ENCODE results near the gene CDNF.

The CDNF gene

GRCh38 chr10:14784459-14785055 is 53.3 kb downstream of the CDNF start:
- no peak for DNase-seq

- DNase-seq: no peak
These were observed 55.0 kb downstream of the CDNF start for GRCh38 chr10:14782691-14783363.

DNA sequence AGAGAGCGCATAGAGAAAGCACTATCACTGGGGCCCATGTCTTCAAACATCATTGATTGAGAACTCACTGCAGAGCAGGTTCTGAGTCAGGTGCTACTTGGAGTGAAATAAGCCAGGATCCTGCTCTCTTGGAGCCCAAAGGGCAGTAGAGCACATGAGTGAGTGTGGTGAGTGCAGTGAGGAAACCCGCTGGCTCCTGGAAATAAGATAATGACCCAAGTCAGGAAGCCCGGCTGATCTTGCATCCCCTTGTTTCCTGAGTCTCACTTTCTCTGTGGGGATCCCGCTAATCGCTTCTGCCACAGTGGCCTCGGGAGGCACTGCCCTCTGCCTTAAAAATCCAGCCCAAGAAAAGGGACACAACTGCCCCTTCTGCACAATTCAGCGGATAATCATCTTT is 56.1 kb downstream of the CDNF start:
- DNase-seq: no peak

DNA sequence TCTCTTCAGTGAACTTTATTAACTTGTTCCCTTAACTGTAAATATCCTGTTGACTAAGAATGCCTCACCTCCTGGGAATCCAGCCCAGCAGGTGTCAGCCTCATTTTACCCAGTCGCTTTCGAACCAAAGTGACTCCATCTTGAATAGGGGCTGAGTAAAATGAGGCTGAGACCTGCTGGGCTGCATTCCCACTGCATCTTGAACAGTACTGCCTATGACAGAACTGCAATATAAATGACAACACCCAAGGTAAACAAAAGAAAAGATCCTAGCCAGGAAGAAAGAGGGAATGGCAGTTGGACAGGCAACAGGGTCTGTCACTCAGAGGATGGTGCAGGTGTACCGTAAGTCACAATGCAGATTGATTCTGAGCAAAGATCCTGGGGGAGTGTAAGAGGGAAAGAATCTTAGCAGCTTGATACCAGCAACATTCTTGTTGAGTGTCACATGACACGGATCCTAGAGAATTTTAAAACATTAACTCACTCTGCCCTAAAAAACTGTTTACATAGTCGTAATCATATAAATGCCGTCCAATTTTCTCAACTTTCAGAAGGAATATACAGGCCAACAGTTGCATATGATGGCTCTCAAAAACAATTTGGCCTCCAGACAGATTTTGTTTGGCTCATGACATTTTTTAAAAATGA is 58.7 kb downstream of the CDNF start:
- DNase-seq: no peak

DNA sequence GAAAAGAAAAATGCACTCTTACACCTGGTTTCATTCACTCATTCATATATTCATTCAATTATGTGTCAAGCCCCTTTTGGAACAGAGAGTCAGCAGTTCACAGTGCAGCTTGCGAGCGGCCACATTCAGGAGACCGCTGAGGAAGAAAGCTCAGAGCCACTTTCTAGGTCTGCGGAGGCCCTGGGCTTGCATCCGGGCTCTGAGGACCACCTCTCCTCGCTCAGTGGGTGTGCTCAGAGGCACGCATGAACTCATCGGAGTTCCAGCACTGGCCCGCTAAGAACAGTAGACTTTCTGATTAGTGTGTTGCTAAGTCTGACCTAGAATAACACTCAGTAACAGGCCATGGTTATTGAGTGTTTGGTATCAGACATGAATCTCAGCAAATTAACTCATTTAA is 61.3 kb downstream of the CDNF start:
- DNase-seq: no peak

DNA sequence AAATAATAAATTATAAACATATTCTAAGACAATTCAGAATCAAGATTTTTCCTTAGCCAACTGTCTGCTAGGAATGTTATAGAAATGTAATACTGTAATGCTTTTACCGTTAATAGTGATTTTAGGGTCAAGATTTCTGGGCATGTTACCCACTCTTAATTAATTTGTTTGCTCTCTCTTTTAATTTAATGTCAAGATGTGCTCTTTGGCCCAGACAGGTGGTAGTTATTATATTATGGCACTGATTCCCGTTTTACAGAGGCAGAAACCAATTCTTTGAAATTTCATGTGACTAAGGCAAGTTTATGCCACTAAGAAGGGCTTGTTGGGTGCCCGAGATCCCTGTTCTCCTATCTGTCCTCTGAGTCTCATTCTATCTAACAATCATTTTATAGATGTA is 62.2 kb downstream of the CDNF start:
- DNase-seq: no peak

DNA sequence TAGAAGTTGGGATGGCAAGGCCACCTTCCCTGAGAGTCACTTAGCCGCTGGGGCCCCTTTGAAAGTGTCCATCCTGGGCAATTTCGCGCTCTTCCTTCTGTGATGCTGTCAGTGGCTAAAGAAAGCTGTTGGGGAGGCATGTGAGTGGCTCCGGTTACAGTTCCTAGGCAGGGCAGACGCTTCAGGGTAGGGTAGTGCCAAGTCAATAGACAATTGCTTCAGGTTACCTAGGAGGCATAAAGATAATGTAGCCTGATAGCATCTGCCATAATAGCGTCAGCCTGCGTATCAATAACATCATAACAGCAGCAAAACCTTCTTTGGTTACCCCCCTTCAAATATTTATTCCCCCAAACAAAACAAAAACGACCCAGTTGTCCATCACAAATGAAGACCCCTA is 63.0 kb downstream of the CDNF start, which contains the start of gene FAM107B:
FAM107B (minus strand) TSS at position 101 of the 400 bp plus-strand sequence. CDS start 234 bp downstream, outside the sequence.
- DNase-seq: no peak

DNA sequence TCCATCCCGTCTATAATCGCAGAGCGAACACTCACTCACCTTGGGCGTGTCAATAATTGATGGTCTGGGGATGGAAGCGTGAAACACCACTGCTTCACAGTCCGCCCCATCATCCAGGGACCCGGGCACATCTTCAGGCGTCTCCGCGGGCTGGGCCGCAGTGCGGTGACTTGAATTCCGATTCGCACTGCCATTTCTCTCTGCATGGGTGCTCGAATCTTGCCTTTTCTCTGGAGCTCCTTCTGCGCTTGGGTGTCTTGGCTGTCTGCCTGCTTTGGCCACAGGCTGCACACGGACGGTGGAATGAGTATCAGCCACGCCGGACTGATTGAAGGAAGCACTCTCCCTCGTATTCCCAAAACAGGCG is 63.6 kb downstream of the CDNF start:
- DNase-seq: no peak

GRCh38 chr10:14773551-14774213 is 64.2 kb downstream of the CDNF start:
- no peak for DNase-seq

DNA sequence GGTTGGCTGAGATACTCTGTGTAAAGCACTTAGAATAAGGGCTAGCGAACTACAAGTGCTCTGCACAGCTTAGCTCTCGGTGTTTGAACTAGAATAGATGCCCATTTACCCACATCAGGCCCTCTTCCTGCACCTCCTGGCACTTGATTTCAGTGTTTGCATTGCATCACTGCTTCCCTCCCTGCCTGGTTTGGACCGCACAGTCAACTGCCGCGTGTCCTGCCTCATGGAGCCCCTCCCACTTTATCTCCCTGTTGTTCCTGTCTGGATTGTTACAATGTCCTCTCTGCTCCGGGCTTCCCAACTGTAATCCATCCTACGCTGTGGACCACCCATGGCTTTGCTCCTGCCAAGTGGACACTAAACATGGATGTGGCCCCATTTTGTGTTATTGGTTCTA is 65.4 kb downstream of the CDNF start:
- no peak for DNase-seq

- no peak for DNase-seq
These were observed 66.9 kb downstream of the CDNF start for GRCh38 chr10:14770927-14771326.

Measured in femur (tissue), 1 donor.